ENCODE results near the gene GNB1L.

The GNB1L gene

DNA sequence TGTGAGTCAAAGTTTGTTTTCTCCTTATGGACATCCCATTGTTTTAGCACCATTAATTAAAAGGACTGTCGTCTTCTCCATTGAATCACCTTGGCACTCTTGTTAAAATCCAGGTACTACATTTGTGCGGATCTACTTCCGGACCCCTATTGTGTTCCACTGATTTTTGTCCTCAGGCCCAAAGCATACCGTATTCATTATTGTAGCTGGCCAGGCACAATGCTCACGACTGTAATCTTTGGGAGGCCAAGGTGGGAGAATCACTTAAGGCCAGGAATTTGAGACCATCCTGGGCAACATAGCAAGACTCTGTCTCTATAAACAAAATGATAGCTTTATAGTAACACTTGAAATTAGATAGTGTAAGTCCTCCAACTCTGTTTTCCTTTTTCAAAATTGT lies 8.9 kb upstream of the GNB1L start:
- DNase-seq: no peak

DNA sequence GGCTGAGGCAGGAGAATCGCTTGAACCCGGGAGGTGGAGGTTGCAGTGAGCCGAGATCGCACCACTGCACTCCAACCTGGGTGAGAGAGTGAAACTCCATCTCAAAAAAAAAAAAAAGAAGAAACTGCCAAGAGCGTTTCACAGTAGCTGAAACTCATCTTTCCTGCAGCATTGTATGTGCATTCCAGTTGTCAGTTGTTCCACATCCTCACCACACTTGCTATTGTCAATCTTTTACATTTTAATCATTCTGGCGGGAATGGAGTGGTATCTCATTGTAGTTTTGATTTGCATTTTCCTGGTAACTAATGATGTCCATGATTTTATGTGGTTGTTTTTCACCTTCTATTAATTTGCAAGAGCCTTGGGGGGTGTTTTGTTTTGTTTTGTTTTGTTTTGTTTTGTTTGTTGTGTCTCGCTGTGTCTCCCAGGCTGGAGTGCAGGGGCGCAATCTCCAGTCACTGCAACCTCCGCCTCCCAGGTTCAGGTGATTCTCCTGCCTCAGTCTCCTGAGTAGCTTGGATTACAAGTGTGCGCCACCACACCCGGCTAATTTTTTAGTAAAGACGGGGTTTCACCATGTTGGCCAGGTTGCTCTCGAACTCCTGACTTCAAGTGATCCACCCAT lies 8.1 kb upstream of the GNB1L start:
- no peak for DNase-seq

- DNase-seq: no peak
Measured at GRCh38 chr22:19859861-19860510, 5.3 kb upstream of the GNB1L start.

DNA sequence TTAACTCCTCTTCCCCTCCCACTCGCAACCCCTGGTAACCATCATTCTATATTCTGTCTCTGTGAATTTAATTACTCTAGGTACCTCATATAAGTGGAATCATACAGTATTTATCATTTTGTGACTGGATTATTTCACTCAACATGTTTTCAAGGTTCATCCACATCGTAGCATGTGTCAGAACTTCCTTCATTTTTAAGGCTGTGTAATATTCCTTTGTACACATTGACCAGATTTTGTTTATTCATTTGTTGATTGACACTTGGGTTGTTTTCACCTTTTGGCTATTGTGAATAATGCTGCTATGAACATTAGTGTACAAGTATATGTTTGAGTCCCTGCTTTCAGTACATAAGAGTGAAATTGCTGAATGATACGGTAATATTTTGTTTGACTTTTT lies 2.7 kb upstream of the GNB1L start:
- no peak for DNase-seq

- peak; percentile 43 for DNase-seq
Measured at GRCh38 chr22:19855504-19856409, 1.1 kb upstream of the GNB1L start.

- peak; percentile 13 for DNase-seq
Measured at GRCh38 chr22:19853879-19854777, 546 bp downstream of the GNB1L start.

DNA sequence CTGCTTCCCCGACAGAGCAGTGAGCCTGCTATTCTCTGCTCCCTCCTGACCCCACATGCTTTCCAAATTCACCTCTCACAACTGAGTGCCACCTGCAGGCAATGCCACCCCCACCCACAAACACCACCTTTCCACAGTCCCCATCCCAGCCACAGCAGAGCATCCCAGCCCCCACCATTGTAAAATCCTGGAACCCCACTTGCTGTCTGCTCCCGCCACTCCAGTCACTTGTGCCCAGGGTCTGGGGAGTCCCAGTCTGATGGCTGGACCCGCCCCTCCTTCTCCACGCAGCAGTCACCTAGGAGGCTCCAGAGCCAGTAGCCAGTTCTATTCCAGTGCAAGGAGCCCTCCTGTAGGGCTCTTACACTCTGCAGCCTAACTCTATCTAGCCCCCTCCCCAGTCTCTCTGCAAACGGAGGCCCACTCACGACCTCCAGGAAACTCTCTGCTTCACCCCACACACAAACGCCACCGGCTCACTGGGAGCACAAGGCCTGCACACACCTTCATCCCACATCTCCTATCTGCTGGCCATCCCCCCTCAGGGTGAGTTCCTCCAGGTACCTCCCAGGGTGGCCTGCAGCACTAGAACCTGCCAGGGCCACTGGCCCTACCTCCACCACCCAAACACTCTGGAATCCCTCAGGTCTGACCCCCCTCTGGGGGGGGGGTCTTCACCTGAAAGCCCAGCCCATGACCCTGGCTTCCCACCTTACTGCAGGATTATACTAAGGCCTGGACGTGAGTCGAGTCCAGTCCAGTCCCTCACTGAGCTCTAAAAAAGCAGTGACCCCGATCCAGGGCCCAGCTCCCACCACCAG lies 1.4 kb downstream of the GNB1L start:
- DNase-seq: no peak

- DNase-seq: no peak
Measured at GRCh38 chr22:19852177-19852781, 2.4 kb downstream of the GNB1L start.

DNA sequence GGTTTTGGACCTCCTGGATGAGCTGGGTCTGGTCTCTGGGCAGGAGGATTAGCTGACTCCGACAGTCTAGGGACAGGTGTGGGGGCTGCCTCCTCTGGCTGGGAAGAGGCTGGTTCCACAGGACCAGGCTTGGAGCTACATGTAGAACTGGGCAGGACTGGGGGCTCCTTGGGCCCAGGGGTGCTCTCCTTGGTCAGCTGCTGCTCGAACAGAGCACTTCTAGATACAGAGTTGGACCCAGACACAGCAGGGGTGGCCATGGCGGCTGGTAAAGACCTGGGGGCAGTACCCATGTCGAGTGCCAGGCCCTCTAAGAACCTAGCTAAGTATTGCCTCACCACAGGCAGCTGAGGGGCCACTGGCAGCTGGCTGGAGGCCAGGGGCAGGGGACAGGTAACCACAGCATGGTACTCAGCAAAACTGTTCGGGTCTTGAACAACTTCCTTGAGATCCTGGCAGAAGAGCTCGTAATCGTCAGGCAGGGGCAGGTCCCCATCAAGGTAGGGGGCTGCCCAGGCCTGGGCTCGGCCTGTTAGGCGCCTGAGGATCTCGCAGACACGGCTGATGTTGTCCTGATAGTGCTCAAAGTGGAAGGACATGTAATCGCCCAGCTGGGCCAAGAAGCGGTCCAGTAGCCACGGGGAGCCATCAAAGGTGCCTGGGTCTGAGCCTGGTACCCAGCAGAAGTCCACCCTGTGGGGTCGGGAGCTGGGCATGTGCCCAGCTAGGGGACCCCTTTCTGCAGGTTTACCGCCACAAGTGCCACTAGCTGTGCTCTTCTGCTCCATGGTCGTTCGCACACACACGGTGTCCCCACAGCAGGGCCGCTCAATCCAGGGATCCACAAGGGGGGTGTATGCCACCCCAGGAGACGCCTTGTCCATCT lies 3.1 kb downstream of the GNB1L start:
- no peak for DNase-seq

DNA sequence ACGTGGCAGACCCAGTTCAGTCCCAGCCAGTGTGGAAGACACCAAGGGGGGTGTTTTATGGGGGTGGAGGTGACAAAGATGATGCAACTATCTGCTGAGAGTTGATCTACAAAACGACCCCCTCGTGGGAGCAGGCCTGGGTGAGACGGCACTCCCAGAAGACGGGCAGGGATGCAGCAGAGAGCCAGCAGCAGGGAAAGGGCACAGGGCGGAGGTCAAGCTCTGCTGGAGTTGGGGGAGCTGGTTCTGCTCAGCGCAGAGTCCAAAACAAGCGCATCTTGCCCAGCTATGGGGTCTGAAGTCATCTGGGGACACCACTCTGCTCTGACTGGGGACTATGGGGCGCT lies 3.9 kb downstream of the GNB1L start:
- no peak for DNase-seq

GRCh38 chr22:19849835-19850762 lies 4.6 kb downstream of the GNB1L start:
- DNase-seq: no peak

DNA sequence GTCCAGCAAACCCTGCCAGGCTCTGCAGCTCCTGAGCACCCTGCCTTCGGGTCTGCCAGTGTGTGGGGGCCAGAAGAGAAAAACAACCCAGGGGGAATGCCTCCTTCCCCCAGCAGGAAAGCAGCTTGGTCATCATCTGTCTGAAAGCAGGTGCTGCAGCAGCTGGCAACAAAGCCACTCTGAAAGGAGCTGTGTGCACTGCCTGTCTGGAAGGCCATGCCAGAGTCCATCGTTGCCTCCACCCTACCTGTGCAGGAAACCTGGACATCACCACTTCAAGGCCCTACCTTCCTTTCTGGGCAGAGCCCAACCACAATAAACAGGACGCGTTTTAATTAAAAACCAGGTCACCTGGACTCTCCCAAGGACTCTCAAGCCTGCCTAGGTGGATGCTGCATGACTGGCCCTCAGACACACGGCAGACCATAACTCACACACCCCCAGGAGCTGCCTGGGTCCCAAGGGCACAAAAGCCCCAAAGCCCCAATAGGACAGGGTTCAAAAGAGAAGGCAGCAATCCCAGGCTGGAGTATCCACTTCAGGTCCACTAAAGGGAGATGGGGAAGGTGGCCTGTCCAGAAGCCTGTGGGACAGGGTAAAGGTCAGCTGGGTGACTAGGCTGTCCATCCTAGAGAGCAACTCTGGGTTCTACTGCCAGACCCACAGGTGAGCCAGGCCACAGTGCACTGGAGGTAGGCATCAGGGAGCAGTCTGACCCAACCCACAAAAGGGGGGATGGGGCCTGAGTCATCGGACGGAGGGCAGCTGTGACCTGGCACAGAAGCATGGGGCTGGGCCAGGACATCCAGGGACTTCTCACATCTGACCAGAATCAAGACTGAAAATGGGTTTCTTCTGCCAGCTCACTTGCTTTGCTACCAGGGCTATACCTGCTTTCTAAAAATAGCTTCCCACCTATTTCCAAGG lies 6.1 kb downstream of the GNB1L start:
- peak; percentile 9 for DNase-seq

- DNase-seq: no peak
Measured at GRCh38 chr22:19847345-19847632, 7.4 kb downstream of the GNB1L start.

GRCh38 chr22:19846620-19847344 lies 7.9 kb downstream of the GNB1L start:
- DNase-seq: no peak

GRCh38 chr22:19845054-19845722 lies 9.5 kb downstream of the GNB1L start:
- DNase-seq: no peak

DNA sequence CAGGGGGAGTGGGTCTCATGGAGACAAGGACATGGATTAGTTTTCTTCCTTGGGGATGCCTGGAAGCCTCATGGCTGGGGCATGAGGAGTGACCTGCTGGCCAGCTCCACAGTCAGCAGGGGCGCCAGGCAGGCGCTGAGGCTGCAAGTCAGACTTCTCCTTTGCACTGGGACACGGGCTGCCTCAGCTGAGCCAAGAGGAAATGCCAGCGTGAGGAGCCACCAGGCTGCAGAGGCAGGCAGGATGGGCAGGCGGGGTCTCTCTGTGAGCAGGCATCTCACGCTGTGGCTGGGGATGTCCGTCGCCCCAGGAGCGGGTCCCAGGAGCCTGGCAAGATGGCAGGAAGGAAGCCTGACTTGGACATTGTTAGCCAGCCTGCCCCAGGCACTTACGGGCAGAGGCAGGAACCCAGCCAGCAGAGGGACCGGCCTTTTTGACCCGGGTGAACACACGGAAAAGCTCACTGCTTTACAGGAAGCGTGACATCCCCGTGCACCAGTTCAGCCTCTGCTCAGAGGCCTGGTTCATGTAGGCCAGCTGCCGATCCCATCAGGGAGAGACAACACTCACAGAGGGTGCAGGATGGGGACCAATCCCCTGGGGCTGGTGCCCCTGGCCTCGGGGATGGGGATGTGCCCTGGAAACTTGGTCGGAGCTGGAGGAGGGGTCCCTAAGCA lies 10.2 kb downstream of the GNB1L start:
- DNase-seq: peak; percentile 76

All from fibroblast of skin of back (primary cell).